Measurements from ENCODE around the gene PRKAR2B.
"Not testable (repeated sequence)": the region's sequence is repeated elsewhere in the genome, so short reads cannot be mapped to it uniquely, and the experiment has no call there.

Gene PRKAR2B

DNA sequence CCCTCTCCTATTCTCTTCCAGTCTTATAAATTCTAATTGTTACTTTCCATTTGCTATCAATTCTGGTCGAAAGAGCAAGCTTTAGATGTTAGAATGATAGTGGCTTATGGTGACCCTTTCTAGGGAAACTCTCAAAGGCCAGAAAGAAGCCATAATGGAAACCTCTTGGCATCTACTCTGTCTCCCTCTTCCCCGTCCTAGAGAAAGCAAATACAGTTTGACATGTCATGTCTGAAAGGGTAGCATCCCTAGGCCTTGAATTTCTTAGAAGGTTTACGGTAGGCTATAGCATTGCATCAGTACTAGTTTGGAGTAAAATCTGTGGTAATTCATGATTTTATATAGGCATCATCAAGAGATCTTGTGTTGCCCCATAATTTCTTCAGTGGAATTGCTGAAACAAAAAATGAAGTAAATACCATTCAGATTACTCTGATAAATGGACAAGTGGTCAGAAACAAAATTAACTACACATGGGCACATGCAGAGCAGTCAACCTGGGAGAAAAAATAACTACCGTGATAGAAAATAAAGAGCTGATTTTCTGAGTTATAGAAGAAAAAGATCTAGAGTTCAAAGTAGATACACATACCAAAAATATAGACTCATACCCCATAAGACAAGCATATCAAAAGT is 4.4 kb downstream of the PRKAR2B start:
- DNase-seq (ENCODE audit: low spot score): no peak

DNA sequence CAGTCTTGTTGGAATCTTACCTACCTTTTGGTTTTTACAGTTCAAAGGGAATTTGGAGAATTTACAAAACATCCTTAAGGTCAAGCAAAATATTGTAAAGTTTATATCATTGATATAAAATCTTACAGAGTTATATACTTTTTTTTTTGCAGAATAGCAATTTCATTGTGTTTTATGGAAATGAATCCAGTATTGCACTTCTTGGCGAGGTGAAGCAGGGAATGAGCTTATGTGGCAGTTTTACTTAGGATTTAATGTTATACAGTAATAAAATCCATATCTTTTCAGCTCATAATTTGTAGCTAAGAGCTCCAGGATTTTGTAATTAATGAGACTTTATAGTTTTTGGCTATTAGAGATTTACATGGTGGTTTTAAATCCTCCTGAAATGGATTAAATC is 5.0 kb downstream of the PRKAR2B start:
- DNase-seq (ENCODE audit: low spot score): no peak

DNA sequence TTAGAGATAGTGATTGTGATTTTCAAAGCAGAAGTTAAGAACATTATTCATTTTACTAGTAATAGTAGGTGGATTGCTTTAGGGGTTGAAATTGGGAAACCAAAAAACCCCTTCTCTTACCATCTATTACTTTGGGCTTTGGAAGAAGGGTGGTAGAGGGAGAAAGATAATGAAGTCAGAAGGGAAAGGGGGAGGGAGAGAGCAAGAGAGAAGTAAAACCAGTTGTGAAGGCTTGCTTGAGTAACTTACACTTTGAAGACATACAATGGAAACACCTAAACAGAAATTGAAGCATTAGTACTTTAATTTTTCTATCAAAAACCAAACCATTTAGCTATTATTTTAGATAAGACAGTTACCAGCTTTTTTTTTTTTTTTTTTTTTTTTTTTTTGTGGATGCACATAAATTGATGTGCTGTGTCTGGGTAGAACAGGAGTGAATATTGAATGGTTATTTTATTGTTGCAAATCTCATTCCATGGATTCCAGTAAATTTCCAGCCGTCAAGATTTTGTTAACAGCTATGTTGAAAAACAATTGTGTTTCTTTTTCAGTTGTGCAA is 5.5 kb downstream of the PRKAR2B start:
- DNase-seq (ENCODE audit: low spot score): no peak

DNA sequence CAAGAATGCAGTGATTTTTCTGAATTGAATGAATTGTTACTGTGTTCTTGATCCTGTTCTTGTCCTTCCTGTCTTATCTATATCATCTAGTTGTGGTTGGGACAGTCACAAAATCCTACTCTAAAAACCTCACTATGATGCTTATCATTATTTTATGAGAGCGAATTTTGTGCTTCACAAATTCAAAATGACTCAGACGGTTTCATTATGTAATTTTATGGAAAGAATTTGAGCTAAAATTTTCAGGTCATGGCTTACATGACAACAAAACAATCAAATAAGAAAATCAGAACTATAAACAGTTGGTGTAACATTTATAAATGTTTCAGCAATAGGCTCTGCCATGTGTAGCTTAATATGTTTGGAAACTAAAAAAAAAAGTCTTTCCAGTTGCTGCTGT is 6.9 kb downstream of the PRKAR2B start:
- no peak for DNase-seq (ENCODE audit: low spot score)

DNA sequence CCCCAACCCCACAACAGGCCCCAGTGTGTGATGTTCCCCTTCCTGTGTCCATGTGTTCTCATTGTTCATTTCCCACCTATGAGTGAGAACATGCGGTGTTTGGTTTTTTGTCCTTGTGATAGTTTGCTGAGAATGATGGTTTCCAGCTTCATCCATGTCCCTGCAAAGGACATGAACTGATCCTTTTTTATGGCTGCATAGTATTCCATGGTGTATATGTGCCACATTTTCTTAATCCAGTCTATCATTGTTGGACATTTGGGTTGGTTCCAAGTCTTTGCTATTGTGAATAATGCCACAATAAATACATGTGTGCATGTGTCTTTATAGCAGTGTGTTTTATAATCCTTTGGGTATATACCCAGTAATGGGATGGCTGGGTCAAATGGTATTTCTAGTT is 10.5 kb downstream of the PRKAR2B start:
- not testable (repeated sequence) for DNase-seq (ENCODE audit: low spot score)

DNA sequence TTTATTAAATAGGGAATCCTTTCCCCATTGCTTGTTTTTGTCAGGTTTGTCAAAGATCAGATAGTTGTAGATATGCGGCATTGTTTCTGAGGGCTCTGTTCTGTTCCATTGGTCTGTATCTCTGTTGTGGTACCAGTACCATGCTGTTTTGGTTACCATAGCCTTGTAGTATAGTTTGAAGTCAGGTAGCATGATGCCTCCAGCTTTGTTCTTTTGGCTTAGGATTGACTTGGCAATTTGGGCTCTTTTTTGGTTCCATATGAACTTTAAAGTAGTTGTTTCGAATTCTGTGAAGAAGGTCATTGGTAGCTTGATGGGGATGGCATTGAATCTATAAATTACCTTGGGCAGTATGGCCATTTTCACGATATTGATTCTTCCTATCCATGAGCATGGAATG is 11.6 kb downstream of the PRKAR2B start:
- DNase-seq (ENCODE audit: low spot score): not testable (repeated sequence)

DNA sequence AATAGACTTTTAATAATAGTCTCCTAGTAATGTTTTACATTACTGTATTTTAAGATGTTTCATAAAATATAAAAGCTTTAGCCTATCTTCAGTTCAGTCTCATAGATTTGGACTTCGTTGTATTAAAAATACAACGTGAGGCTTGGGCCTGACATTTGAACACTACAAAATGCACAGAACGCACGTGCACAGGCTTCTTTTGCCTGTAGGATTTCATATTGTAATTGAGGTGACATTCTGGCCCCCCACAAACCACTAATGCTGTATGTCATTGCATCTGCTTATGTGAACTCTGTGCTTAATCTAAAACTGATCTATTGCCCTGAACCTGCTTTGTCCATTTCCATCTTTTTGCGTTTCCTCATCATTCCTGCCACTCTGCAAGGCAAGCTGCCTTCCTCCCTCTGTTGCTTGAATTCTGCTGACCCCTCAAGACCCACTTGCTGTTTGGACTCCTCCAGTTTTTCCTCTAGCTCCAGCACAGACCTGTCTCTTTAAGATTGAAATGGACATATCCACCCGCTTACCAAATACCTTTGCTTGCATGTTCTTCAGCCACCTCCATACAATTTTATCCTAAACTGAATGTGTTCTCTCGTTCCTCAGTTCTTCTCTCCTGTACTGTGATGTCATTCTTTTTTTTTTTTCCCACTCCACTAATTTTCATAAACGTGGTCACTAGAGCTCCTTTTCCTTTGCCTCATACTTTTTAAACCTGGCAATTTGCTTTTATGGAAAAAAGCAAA is 12.4 kb downstream of the PRKAR2B start:
- no peak for DNase-seq (ENCODE audit: low spot score)

DNA sequence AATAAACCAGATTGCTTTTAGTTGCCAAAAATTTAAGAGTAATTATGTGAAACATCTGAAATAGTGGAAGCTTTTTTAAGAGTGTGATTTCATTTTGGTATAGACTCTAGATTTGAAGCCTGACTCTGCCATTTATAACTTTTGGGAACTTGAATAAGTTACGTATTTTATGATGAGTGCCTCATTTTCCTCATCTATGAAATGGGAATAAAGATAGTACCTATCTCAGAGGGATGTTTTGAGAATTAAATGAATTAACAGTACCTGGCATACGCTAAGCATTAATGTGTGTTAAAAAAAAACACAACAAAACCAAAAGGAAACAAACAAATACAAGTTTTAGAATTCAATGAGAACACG is 12.9 kb downstream of the PRKAR2B start:
- no peak for DNase-seq (ENCODE audit: low spot score)

DNA sequence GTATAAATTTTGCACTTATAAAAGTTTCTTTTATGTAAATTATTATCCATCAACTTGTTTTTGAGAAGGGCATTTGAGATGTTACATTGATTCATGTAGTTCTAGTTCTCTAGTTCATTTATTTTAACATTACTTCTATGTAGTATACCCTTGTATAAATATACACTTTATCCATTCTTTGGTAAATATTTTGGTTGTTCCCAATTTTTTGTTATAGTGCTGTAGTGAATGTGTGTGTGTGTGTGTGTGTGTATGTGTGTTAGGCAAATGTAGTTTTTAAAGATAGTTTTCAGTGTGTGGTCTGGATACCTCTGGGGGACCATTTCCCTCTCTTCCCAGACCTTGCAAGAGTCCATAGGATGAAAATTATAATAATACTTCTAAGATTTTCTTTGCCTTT is 15.0 kb downstream of the PRKAR2B start:
- DNase-seq (ENCODE audit: low spot score): no peak

DNA sequence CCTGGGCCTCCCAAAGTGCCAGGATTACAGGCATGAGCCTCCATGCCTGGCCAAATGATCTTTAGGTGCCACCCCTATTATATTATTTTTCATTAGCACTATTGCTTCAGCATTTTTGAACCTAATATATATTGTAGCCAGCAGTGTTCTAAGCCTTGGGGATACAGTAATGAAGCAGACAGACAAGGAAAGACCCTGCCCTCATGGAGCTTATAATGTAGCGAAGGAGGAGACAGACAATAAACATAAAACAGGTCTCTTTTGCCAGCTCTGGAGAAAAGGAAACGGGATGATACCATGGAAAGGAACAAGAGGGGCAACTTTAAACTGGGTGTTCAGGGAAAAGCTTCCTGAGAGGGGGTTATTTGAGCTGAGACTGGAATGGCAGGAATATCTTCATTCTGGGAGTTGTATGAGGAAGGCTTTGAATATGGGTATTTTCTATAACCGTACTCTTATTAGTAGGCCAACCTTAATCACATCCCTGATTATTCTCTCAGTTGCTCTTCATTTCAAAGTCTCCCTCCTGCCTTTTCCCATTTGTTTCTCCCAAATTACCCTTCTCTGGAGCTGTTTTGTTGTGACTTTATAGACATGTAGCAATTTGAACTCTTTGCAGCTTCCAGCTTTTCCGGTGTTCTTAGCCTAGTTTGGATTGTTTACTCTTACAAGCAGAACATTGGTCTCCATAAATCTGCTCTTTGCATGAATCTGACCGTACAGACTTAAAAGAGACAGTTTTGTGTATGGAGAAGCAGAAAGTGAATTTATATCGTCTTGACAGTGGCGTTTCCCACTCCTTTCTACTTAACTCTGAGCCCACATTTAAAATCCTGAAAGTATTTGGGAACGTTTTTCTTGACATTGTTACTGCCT is 19.0 kb downstream of the PRKAR2B start:
- no peak for DNase-seq (ENCODE audit: low spot score)

DNA sequence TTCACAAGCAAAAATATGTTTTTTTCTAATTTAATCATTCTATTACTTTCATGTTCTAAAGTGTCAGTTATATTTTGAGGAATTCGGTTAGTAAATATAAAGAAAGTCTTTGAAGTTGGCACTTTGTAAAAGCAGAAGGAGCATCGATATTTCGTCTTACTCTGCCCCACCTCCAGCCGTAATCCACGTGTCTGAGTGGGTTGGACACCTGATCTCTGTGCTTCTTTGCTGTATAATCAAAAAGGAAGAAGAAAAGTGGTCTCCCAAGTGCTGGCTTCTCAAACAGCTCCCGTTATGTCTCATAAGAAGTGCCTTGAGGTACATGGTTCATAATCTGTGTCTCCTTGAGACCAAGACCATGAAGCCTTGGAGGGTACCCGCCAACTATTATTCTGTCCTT is 19.8 kb downstream of the PRKAR2B start:
- no peak for DNase-seq (ENCODE audit: low spot score)

DNA sequence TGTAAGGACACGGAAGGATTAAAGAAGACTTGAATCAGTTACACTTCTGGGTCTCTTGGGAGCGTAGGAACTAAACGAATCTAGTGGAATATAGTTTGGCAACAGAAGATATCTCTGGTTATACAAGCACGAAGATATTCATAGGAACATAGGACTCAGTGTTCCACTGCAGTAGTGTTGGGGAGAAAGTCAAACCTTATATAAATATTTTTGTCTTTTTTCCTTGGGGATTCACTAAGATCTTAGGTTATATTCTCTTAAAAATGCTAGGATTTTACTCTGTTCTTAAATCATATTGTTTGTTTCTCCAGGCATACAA is 21.4 kb downstream of the PRKAR2B start:
- DNase-seq (ENCODE audit: low spot score): no peak

DNA sequence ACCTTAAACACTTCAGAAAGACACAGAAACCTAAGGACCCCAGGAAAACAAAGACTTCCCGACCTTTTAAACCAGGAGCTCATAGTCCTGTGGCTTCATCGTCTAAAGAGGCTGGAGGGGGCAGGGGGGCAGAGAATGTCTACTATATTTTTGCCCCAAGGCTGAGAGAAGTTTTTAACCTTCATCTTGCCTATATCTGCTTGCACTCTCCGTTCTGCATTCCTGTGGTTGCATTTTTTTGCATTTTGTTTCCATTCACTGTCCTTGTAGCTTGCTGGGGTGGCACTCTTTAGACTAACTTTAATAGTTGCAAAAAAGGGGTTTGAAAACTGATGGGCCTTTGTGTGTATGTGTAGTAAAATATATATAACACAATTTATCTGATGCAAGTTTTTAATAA is 23.7 kb downstream of the PRKAR2B start:
- no peak for DNase-seq (ENCODE audit: low spot score)

DNA sequence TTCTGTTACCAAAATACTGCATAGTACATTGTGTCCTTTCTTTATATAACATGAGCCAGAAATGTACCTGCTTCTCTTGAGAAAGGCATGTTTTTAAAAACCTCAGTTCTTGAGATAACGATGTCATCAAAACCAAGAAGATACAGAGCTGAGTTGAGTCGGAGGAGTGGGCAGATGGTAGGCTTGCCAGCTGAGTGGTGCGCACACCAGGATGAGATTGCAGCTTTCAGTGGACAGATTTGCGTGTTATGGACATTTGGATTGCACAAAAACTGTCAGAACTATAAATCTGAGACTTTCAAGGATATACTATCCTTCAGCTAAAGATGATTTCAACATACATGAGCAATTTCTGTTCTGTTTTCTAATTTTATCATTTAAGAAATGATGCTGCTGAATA is 25.0 kb downstream of the PRKAR2B start:
- no peak for DNase-seq (ENCODE audit: low spot score)

DNA sequence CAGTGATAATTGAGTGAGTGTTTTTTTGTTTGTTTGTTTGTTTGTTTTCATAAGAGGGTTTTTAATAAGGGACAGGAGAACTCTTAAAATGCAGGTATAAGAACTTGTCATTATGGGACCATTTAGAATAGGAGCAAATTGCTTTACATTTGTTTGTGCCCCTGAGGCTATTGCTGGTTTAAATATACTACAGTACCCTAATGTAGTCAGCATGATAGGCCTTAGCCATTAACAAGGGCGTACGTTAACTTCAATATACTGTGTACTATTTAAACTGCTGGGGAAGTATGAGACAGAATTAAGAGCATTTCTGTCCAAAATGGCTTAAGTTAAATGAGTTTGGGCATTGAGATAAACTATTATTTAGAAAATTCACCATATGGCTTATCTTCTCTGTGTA is 26.2 kb downstream of the PRKAR2B start:
- DNase-seq (ENCODE audit: low spot score): no peak

DNA sequence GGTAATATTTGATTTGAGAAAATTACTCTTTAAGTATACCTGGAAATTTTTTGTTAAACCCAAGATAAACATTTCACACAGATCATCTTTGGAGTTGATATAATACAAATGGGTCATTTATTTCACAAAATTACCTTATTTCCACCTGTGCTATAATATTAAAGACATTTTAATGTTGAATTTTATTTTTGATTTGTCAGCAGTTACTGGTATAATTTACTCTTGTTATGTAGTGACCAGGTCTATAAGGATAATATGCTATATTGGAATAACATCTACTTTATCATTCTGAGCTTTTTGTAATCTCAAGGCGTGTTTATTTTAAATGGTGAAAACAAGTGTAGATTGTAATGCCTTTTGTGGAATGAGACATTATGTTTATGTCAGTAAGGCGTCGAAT is 26.6 kb downstream of the PRKAR2B start:
- DNase-seq (ENCODE audit: low spot score): no peak

DNA sequence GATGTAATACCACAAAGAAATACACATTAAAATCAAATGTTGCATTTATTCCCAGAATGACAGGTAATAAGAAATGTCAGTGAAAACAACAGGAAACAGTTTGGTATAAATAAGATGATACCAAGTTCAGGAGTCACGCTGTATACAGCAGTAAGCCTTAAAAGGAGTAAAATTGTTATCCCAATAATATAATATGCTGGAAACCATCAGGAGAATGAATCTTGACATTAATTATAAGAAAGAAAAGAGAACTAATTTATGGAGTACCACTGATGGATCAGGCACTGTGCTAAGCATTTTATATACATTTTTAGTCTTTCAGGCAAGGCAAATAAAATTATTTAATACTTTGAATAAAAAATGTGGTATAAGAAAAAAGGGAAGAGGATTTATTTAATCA is 27.6 kb downstream of the PRKAR2B start:
- no peak for DNase-seq (ENCODE audit: low spot score)

DNA sequence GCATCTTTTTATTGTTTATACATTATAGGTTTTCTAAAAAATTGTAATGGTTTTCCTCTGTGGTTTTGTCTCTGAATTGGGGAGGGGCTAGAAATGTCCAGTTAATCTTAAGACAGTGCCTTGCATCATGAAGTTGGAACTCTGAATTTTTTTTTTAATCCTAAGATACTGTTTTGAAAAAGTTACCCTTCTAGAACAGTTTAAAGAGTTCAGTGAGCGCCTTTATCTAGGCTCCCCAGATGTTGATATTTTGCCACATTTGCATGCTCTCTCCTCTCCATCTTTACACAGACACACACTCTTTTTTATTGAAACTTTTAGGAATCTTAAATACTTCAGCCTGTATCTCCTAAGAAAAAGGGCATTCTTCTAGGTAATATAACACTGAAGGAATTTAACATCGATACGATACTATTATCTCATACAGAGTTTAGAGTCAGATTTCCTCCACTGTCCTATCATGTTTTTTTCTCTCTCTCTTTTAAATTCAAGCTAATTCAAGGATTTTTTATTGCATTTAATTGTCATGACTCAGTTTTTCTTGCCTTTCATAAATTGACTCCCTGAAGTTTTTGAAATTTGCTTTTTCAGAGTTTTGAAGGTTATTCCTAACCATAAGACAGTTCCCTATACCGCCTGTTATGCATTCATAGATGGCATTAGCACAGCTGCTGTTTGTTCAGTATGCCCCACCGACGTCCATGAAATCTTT is 31.5 kb downstream of the PRKAR2B start:
- no peak for DNase-seq (ENCODE audit: low spot score)

DNA sequence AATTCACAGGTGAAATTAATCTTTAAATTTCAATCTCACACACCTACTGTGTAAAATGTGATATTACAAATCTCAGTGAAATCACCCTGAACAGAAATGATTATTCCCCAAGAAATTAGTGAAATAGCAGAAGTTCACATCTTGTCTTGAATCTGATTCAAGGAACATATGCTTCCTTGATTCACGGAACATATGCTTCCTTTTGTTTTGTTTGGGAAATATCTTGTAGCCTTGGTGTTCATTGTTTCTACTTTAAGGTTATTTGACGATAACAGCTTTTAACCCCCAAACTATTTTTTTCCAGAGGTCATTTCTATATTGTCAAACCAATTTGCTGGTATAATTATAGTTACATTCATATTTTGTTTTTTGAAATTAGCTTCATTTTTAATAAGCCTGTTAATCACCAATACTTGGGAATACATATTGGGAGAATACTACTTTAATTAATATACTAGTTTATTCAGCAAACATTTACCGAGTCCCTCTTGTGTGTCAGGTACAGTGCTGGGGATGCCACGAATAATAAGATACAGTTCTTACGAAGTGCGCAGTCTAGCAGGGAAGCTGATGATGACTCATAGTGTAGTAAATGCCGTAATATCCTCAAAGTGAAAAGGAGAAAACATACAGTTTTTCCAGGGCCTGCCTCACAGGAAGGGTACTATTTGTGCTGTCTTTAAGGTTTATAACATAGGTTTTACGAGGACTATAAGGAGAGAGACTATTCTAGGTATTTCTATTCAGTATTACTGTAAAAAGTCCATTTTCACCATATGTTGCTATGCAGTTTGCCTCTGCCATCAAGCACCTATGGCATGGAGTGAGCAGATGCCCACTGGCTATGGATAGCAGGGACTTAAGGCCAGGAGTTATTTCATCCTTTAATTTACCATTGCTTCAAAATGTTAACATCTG is 32.5 kb downstream of the PRKAR2B start:
- no peak for DNase-seq (ENCODE audit: low spot score)

DNA sequence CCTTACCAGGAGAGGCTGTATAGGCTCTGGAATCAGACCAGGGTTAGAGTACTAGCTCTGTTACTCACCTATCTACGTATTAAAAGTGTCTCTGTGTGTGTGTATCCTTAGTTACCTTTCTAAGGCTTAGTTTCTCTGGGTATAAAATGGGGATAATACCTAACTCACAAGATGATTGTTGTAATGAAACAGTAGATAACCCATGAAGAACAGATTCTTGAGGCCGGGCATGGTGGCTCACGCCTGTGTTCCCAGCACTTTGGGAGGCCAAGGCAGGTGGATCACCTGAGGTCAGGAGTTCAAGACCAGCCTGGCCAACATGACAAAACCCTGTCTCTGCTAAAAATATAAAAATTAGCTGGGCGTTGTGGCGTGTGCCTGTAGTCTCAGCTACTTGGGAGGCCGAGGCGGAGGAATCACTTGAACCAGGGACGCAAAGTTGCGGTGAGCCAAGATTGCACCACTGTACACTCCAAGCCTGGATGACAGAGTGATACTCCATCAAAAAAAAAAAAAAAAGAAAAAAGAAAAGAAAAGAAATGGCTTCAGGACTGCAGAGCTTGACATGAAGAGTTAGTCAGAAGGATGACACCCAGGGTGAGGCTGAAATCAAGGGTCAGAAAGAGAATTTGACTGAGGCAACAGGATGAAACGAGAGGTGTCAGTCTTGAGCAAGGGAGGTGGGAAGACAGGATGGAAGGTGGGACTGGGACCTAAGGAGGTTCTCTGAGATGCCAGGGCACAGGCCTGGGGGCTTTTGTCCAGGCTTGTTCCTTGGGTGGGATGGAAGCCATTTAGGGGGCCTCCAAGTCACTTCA is 33.4 kb downstream of the PRKAR2B start:
- DNase-seq (ENCODE audit: low spot score): no peak
